GDM1 (cell line): Measurements from ENCODE around the gene EEF2.

Source experiments
- DNase-seq: peaks from one replicate; lab custom pipeline; 2025; lab: John Stamatoyannopoulos, UW

Gene EEF2

DNA sequence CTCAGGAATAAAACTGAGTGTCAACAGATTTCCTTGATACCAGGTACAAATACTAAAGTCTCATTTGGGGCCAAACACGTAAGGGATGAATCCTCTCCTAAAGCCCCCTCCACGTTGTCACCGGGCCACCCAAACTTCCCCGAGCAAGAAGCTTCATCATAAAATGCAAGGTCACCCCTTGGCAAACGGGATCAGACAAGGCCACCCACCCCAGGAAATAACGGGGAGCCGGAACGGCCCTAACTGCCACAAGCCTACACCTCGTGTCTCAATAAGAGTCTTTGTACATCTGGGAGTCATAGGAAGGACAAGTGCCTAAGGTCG lies 717 bp downstream of the EEF2 start:
- no peak for DNase-seq

DNA sequence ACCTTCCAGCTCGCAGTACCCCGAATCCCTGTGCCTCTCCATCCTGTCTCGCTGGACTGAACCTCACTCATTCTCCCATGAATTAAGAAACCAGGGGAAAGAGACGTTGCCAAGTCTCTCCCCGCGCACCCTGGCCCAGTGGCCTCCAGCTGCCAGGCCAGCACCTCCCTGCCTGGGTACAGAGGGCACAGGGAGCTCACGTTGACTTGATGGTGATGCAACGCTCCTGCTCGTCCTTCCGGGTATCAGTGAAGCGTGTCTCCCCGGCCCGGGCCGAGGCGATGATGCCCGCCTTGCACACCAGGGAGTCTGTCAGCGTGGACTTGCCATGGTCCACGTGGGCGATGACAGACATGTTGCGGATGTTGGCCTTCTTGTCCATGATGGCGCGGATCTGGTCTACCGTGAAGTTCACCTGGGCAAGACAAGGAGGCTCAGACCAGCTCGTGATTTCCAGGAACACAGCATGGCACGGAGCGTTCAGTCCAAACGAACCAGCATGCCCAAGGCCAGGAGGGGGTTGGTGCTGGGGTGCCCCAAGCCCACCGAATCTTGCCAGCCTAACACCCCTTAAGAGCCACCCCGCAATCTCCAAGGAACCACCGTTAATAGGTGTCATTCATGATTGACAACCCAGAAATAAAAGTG lies 1.2 kb downstream of the EEF2 start:
- no peak for DNase-seq

DNA sequence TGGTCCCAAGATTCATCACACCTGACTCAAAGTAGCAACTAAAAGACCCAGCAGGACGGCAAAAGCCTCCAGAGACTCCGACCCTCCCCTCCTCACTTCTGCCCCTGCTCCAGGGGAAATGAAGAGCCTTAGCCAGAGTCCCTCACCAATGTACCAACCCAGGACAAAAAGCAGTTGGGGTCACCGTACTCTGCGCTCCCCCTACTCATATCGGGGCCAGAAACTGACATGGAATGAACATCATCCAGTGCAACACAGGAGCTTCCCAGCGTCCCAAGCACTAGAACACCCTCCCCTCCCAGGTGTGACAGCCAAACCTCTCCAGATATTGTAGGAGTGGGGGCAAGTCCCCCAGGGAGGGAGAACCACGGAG lies 1.7 kb downstream of the EEF2 start:
- no peak for DNase-seq

DNA sequence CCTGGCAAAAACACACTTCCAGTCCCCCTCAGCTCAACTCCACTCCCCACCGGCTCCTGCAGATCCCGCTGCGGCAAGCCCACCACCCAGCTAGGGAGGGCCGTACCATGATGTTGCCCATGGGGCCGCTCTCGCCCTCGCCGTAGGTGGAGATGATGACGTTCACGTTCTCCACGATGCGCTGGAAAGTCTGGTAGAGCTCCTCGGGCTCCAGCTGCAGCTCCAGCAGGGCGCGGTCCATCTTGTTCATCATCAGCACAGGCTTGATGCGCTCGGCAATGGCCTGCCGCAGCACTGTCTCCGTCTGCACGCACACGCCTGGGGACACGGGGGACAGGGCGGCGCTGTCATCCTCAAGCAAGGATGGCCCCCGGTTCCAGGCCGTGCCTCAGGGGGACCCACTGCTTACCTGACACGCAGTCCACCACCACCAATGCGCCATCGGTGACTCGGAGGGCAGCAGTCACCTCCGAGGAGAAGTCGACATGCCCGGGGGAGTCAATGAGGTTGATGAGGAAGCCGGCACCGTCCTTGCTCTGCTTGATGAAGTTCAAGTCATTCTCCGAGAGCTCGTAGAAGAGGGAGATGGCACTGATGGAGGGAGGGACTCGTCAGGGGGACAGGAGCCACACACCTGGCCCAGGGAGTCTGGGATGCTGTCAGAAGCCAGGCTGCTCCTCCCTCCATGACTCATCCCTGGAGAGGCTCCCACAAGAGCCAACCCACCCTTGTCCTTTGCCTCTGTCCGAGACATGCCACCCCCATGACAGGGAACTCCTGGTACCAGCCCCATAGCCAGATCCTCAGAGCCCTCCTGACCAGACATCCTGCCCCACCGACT lies 2.3 kb downstream of the EEF2 start:
- no peak for DNase-seq

DNA sequence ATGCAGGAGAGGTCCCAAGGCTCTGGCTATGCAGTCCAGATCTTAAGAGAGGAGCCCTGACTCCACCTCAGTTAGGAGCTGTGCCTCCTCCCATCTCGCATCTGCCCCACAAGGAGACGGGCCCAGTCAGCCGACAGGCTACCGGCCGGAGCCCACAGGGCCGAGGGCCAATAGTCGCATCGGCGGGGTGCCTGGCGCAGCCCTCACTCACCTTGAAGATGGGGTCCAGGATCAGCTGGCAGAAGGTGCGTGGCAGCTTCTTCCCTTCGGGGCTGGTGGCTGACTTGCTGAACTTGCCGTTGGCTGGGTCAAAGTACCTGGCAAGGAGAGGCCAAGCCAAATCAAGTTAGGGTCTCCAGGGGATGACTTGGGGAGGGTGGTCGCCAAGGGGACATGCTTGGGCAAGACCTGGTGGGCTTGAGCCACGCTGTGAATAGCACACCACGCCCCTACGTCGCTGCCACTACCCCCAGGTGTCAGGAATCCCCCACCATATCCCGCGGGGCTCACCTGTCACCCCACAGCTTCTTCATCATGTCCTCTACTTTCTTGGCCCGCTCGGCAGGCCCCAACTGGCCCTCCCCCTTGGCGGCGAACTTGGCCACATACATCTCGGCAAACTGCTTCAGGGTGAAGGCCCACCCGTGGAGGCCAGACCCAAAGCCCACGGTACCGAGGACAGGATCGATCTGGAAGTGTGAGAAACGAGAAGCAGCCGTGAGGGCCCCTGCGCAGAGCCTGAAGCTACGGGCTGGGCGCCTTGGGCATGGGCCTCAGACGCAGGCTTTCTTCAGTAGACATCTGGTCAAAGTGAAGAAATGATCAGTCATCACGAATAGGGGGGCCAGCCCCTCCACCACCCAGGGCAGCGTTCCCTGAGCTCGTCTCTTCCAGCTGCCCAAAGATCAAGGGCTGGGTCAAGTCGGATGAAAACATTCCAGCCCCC lies 3.3 kb downstream of the EEF2 start:
- DNase-seq = no peak

DNA sequence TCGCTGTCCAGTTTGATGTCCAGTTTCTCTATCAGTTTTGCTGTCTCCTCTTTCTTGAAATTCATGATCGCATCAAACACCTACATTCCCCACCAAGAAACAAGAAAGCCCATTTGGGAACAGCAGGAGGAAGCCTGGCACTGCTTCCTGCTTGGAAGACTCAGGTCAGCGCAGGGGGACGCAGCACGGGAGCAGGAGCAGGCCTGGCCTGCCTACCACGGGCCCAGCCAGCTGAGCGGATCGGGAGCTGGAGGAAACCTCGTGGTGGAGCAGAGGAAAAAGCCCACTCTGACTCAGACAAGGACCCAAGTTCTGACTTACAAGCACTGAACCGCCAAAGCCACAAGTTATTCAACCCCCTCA lies 3.9 kb downstream of the EEF2 start:
- no peak for DNase-seq

DNA sequence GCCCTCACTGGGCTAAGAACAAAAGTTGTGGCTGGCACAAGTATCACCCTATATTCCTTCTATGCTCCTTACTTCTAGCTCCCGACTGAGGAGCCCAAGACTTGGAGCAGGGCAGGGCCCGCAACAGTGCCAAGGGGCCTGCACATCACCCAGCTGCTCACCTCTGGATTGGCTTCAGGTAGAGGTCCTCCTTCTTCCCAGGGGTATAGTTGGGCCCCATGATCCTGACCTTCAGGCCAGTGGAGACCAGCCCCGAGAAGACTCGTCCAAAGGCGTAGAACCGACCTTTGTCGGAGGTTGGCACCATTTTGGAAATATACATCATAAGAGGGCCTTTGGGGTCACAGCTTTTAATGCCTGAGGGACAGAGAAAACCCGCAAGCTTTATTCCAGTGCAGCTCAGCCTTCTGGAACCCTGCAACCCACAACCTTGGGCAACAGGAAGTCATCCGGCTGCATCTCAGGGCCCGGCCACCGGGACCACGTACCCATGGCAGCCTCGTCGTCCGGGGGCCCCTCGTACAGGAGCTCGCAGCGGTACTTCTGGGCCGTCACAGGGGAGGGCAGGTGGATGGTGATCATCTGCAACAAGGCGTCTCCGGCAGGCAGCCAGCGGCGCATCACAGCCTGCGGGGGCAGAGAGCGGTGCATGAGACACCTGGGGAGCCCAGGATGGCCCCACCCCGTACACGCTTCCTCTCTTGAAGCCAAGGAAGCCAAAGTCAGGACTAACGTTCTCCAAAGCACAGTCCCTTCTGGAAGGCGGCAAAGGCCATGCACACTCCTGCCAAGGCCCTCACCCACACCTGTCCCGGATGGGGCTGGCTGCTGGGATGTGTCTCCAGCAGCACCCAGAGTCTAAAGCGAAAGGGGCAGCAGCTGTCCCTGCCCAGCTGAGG lies 4.7 kb downstream of the EEF2 start:
- DNase-seq = no peak

DNA sequence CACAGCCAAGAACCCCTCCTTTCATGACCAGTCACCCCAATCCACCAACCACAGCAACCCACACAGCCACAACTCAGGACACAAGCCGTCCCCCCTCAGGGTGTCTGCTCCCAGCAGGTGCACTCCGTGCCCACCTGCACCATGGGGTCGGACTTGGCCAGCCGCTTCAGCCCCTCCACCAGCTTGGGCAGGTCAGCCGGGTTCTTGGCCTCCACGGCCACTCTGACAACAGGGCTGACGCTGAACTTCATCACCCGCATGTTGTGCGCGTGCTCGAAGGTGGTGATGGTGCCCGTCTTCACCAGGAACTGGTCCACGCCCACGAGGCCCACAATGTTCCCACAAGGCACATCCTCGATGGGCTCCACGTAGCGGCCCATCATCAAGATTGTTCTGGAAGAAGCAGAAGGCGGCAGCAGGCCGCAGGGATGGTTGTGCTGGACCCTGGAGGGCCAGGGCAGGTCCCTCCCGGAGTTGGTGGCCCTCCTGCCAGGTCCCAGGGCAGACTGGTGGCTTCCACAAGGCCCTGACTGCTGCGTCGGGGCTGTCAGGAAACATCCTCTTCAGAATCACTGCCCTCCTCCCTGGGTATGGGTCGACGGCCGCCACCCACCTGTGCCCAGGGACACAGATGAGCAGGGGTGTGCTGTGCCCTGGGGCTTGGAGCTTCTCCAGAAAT lies 5.5 kb downstream of the EEF2 start:
- no peak for DNase-seq

DNA sequence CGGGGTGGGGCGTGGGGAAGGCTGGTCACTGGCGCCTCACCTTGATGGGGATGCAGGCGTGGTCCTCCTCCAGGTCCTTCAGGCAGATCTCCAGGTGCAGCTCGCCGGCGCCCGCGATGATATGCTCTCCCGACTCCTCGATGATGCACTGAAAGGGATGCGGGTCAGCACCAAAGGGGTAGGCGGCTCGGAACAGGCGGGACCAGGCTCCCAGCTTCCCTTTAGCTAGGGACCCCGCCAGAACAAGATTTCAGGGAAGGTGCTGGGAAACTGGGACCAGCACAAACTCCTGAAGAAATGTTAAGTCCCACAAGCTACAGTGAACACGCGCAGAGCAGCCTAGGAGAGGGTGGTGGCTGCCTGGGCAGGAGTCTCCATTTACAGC lies 6.0 kb downstream of the EEF2 start:
- DNase-seq = no peak

DNA sequence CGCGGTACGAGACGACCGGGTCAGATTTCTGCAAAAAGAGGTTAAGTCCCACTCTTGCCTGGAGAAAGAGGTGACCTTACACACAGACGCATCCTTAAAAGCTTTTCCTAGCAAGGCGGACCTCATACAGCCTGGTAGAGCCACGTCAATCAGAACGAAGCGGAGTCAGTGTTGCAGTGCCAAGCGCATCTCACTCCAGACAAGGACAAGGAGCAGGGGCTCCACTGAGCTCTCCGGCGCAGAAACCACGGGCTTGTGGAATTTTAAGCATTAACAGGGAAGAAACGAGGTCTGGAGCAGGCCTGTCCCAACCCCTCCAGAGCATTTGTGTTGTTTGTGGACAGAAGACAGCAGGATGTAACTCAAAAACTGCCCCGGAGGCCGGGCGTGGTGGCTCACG lies 7.1 kb downstream of the EEF2 start:
- no peak for DNase-seq

DNA sequence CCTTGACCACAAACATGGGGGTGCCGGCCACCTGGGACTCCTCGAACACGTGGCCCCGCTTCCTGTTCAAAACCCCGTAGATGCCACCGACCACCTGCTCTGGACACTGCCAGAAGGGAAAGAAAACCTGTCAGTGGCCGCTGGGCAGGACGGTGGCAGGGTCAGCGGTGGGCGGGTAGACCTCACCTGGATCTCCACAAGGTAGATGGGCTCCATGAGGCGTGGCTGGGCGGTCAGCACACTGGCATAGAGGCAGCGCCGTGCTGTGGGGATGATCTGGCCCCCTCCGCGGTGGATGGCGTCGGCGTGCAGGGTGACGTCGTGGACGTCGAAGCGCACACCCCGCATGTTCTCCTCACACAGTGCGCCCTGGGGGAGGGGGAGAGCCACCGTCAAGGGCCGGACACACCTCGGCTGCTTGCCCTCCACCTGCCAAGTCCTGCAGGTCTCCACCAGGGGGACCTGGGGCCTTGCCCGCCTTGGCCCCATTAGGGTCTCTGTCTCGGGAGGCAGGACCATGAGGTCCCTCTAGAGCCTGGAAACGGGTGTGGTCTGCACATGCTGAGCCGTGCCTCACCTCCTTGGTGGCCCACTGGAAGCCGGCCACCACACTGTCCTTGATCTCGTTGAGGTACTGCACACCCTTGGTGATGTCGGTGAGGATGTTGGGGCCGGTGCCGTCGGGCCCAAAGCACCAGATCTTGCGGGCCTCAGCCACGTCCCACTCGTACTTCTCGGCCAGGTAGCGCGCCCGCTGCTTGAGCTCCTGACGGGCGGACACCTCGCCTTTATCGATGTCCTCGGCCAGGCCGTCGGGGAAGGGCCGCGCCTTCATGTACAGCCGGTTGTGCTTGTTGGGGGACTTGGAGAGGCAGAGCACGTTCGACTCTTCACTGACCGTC lies 7.8 kb downstream of the EEF2 start:
- no peak for DNase-seq

DNA sequence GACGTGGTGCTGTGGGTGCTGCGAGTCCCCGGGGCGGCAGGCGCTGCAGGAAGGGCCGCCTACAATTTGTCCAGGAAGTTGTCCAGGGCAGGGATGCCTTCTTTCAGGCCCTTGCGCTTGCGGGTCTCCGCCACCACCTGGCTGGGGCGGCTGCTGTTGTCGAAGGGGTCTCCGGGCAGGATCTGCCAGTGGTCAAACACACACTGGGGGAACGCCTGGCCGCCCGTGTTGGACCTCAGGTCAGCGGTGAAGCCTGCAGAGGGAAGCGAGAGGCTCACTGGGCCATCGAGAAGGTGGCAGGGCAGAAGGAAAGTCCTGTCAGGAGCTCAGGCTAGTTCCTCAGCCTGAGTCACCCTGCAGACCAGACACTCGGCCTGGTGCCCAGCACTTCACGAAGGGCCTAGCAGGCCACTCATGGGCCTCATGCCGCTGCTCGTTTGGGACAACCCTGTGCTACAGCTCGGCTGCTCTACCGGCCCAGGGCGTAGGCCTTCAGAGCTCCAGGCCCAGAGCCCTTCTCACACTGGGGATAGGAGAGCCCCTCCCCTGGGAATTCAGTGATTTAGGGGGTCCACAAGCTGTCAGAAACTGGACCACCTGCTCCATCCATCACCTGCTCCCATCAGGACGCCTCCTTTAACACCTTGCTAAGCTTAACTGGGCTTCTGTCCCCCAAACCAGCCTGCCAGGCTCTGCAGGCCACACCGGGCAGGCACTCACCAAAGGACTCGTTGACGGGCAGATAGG lies 8.6 kb downstream of the EEF2 start:
- no peak for DNase-seq

DNA sequence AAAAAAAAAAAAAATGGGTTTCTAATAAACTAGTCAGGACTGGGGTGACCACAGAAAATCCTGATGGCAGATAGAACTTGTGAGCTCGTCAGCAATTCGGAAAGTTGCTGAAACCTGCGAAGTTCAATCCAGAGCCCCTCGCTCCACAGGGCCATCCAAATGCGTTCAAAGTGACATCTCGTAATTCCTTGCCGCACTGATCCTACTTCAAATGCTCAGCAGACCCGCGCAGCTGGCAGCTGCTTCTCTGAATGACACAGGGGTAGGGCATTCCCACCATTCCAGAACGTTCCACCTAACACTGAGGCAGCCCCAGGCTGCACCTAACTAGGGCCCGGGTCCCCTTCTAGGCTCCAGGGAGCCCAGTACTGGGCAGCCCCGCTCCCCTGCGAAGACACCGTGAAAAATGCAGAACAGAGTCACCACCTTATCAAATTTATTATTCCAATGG lies 9.6 kb downstream of the EEF2 start:
- no peak for DNase-seq

DNA sequence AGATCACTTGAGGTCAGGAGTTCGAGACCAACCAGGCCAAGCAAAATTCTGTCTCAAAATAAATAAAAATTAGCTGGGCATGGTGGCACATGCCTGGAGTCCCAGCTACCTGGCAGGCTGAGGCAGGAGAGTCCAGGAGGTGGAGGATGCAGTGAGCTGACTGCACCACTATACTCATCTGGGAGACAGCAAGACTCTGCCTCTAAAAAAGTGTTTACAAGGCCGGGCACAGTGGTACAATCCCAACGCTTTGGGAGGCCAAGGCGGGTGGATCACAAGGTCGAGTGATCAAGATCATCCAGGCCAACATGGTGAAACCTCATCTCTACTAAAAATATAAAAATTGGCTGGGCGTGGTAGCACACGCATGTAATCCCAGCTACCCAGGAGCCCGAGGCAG lies 10.1 kb downstream of the EEF2 start:
- no peak for DNase-seq

DNA sequence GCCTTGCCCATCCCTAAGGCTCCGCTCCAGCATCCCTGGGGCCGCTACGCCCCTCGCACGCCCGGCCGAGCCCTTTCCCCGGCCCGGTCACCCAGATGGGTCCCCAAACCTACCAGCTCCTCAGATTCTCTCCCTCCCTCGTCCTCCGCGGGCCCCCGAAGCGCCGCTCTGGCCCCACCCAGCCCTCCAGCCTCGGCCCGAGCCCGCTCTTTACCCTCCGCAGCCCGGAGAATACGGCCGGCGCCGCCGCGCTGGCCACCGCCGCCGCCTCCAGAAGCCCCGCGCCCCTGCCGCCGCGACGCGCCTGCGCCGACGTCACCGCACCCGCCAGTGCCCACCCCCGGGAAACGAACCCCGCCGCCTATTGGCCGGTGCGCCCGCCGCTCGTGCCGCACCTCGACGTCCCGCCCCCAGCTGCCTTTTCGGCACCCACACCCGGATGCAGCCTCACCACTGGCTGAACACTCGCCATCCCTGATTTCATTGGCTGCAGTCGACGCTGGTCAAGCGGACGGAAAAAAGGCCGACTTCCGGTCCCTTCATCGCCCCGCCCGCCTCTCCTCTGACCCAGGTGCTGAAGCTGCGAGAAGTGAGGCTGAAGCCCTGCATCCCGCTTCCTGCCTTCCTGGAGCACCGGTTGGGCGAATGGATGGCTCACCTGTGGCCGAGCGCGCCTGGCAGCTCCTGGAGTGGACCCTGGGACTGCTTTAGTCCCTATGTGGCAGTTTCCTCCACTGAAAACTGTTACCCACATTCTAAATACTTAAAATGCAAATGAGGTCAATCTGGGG lies 14.3 kb downstream of the EEF2 start, which contains the start of gene DAPK3:
DAPK3 (minus strand) TSS at position 292 of the 791 bp plus-strand sequence. CDS start 1,364 bp downstream, outside the sequence.
- peak; percentile 94 for DNase-seq

DNA sequence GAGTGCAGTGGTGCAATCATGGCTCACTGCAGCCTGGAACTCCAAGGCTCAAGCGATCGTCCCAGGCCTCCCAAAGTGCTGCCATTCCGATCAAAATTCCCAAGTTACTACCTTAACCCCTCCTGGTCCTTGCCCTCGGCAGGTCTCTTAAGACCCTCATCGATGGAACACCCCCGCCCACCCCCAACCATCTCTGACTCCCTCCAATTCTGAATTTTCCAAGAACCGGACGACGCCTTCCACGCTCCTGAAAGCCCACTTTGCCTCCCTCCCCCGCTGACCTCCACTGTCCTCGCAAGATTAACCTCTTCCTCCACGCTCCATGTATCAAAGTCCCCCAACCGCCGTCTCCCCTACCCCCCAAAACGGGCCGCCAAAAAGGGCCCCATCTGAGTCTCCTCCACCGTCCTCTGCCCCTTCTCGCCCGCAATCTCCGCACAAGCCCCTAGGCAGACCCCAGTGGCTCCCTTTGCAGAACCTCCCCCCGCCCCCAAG lies 14.9 kb downstream of the EEF2 start:
- DNase-seq = no peak

DNA sequence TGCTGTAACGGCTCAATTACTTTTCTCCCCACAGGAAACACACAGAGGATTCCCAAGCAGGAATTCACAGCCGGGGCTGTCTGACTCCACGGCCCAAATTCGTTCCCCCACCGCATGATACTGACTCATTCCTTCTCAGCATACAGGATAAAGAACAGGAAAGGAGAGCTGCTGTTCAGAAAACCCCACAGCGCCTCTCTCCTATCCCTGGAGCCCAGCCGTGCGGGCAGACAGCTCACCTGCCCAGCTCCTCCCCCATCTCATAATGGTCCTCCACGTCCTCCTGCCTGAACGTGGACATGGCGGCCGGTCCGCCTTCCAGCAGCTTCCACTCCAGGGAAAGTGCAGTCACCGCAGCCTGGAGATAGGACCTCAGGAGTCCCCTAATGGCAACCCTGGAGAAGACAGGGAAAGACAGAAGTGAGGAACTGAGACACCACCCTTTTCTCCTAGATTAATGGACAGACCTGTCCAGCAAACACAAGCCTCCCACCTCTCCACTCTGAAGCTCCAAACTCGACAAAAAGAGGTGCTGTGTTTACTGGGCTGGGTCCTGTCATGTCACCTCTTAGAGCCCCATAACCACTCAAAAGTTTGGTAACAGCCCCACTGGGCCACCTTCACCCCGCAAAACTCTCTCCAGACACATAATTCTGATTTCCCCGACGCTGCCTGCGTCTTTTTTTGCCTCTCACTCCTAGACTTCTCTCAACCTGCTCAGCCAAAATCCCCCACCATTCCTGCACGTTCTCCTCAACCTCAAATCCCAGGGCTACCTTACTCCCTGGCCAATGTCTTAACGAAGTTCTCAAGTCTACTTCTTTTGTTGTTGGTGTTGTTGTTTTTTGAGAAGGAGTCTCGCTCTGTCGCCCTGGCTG lies 15.6 kb downstream of the EEF2 start:
- DNase-seq = no peak
